Progenitor cell of endocrine pancreas (in vitro differentiated cells): ENCODE measurements around the gene LGALS3BP. TPM values are rescaled to one million over a fixed set of nuclear protein-coding genes. Genes with fewer than 3 reads are reported as not detected.
"Not testable (repeated sequence)": the region's sequence is repeated elsewhere in the genome, so short reads cannot be mapped to it uniquely, and the experiment has no call there.

Source experiments
- DNase-seq: peaks from one replicate; pipeline ENCODE4 v3.0.0; 2021; ENCODE audit warnings: low spot score; ENCODE audit not compliant: unreplicated experiment
- H3K27ac Mint-ChIP-seq: 2 replicates; pipeline ENCODE4 v1.8.0; 2021; ENCODE audit warnings: mild to moderate bottlenecking, moderate library complexity, mixed read lengths
- H3K27me3 Mint-ChIP-seq: 2 replicates; pipeline ENCODE4 v1.8.0; 2021; ENCODE audit warnings: mixed read lengths
- H3K36me3 Mint-ChIP-seq: 2 replicates; pipeline ENCODE4 v1.8.0; 2022; ENCODE audit warnings: mixed read lengths; ENCODE audit not compliant: insufficient read depth
- H3K4me1 Mint-ChIP-seq: 2 replicates; pipeline ENCODE4 v1.8.0; 2021; ENCODE audit warnings: low read depth, mixed read lengths
- H3K4me3 Mint-ChIP-seq: 2 replicates; pipeline ENCODE4 v1.8.0; 2021; ENCODE audit warnings: low read depth, mild to moderate bottlenecking, moderate library complexity, mixed read lengths
- H3K9me3 Mint-ChIP-seq: 2 replicates; pipeline ENCODE4 v1.8.0; 2021; ENCODE audit warnings: low read depth, mixed read lengths
- total RNA-seq: library from RNA; stranded (reverse); gene quantifications from 2 replicates; pipeline ENCODE4 v1.2.1, GENCODE V29; 2021
- TF ChIP-seq, protein P1 (sequence below): fragments of 200-600 bp; sonication (generic); IDR thresholded peaks from one replicate; pipeline ENCODE4 v1.5.0; 2021; ENCODE audit warnings: antibody characterized with exemption, mild to moderate bottlenecking; ENCODE audit not compliant: unreplicated experiment

Gene LGALS3BP
- total RNA-seq, 1 donor from 2014 or later, result 72.5 TPM

- peaks cover 59% of the 10 kb centered on the region for H3K27me3 Mint-ChIP-seq
- H3K27ac Mint-ChIP-seq, result no peak overlapping the region
- TF ChIP-seq, protein P1, sequence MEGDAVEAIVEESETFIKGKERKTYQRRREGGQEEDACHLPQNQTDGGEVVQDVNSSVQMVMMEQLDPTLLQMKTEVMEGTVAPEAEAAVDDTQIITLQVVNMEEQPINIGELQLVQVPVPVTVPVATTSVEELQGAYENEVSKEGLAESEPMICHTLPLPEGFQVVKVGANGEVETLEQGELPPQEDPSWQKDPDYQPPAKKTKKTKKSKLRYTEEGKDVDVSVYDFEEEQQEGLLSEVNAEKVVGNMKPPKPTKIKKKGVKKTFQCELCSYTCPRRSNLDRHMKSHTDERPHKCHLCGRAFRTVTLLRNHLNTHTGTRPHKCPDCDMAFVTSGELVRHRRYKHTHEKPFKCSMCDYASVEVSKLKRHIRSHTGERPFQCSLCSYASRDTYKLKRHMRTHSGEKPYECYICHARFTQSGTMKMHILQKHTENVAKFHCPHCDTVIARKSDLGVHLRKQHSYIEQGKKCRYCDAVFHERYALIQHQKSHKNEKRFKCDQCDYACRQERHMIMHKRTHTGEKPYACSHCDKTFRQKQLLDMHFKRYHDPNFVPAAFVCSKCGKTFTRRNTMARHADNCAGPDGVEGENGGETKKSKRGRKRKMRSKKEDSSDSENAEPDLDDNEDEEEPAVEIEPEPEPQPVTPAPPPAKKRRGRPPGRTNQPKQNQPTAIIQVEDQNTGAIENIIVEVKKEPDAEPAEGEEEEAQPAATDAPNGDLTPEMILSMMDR, result no peak
- DNase-seq, result no peak
- H3K36me3 Mint-ChIP-seq, result no peaks in the 10 kb centered on the region
- H3K4me3 Mint-ChIP-seq, result no peak overlapping the region
- no peaks in the 10 kb centered on the region for H3K9me3 Mint-ChIP-seq
- H3K4me1 Mint-ChIP-seq, result peaks cover 30% of the 10 kb centered on the region
Measured at GRCh38 chr17:79022507-79022991, 42.8 kb upstream of the LGALS3BP start.

DNA sequence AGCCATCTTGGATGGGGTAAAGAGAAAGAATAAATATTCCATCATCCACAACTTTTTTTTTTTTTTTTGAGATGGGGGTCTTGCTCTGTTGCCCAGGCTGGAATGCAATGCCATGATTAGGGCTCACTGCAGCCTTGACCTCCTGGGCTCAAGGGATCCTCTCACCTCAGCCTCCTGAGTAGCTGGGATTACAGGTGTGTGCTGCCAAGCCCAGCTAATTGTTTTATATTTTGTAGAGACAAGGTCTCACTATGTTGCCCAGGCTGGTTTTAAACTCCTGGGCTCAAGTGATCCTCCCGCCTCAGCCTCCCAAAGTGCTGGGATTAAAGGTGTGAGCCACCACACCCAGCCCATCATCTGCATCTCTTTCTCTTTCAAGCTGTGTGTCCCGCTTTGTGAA lies 42.2 kb upstream of the LGALS3BP start:
- H3K4me3 Mint-ChIP-seq, H3K36me3 Mint-ChIP-seq, H3K27ac Mint-ChIP-seq, DNase-seq, H3K9me3 Mint-ChIP-seq: not testable (repeated sequence)
- H3K27me3 Mint-ChIP-seq, result peaks cover 53% of the 10 kb centered on the region
- peaks cover 32% of the 10 kb centered on the region for H3K4me1 Mint-ChIP-seq

DNA sequence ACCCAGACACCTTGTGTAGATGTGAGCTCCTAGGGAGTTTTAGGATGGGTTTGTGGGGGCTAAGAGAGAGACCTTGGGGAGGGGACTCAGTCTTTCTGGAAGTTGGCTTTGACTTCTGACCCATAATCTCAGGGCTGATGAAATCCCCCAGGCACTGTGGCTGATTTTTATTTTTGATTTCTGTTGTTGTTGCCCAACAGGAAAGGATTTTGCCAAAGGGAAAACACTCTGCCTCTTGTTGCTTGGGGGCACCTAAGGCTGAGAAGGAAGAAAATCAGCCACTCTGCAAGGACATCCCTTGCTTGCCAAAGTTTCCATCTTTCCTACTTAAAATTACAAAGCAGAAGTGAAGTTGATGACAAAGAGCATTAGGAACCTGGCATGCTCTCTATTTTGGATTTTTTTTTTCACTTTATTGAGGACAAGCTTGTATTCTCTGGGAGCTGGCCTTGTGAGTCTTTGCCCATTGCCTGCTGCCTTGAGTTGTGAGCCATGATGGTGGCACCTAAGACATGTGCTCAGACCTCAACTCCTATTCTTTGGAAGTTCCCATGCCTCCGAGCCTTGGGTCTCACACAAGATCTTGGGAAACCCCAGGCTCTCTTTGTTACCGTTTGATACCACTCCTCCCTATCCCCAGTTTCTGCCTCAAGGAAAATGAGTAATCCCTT lies 41.0 kb upstream of the LGALS3BP start:
- H3K27me3 Mint-ChIP-seq, result peaks cover 46% of the 10 kb centered on the region
- TF ChIP-seq, protein P1, result no peak
- no peaks in the 10 kb centered on the region for H3K36me3 Mint-ChIP-seq
- peaks cover 8% of the 10 kb centered on the region for H3K9me3 Mint-ChIP-seq
- H3K4me3 Mint-ChIP-seq, result no peak overlapping the region
- DNase-seq, result no peak
- H3K27ac Mint-ChIP-seq, result no peak overlapping the region
- H3K4me1 Mint-ChIP-seq, result peaks cover 33% of the 10 kb centered on the region

DNA sequence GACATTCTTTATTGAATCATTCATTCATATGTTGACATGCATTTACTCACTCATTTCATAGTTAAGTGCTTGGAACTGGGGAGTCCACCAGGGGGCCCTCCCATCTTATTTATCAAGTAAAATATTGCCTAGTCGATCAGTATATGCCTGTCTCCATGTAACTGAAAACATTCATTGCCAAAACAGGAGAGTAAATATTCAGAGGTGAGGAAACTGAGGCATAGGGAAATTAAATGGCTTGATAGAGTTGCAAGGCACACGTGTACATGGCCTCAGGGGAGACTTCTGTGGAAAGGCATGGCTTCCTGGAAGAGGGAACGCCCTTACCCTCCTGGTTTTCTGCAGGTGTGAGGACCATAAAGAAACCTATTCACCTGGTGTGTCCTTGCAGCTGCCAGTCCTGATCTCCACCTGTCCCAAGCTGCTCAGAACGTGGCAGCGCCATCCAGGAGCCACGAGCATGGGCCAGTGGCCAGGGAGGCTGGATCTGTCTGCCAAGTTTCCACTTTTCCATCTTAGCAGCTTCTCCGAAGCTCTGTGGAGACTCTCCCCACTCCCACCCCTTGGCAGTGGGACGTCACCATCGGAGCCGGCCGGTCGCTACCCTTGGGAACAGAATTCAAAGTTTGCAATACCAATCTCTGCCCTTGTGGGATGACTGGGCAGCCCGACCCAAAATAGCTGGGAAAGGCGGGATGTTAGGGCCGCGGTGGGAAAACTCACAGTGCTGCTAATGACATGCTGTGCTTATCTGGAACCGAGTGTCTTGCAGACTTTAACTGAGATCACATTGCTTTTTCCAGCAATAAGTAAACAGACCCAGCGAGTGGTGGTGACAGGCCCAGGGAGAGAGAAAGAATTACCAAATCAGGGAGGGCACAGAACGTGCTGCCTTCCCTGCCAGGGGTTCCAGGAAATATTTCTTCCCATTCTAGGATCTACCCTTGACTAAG lies 40.2 kb upstream of the LGALS3BP start:
- Mint-ChIP-seq H3K4me3 (no peak overlapping the region), H3K9me3 (peaks cover 8% of the 10 kb centered on the region), H3K4me1 (peaks cover 31% of the 10 kb centered on the region), H3K27me3 (peaks cover 40% of the 10 kb centered on the region), H3K36me3 (peaks cover 1% of the 10 kb centered on the region), H3K27ac (no peak overlapping the region)
- DNase-seq, result no peak
- TF ChIP-seq, protein P1, result peak; percentile 53

GRCh38 chr17:79019261-79019631 lies 39.5 kb upstream of the LGALS3BP start:
- Mint-ChIP-seq H3K9me3 (peaks cover 8% of the 10 kb centered on the region), H3K27ac (no peak overlapping the region), H3K27me3 (peaks cover 35% of the 10 kb centered on the region), H3K4me3 (no peak overlapping the region), H3K36me3 (peaks cover 1% of the 10 kb centered on the region), H3K4me1 (peaks cover 31% of the 10 kb centered on the region)
- TF ChIP-seq, protein P1, result no peak
- no peak for DNase-seq
